ENCODE data around the gene UBL4A.
A peak's percentile ranks its signal among the peaks of the same experiment; 100 is the strongest.

UBL4A gene

GRCh38 chrX:154436983-154437752 is 49.2 kb downstream of the UBL4A start, which contains the start of gene GDI1:
Gene GDI1, plus strand, starts transcription at chrX:154437154. Its CDS starts 101 bp downstream, at chrX:154437255.
- DNase-seq = peak; percentile 22

- DNase-seq = no peak
These were observed 49.9 kb downstream of the UBL4A start for GRCh38 chrX:154436374-154436982.

GRCh38 chrX:154435171-154435733 is 51.2 kb downstream of the UBL4A start:
- no peak for DNase-seq

GRCh38 chrX:154434394-154435168 is 51.8 kb downstream of the UBL4A start:
- DNase-seq = no peak

All from NCI-H226 (cell line).